Measurements from ENCODE around the gene L3MBTL2. TPM values are rescaled to one million over a fixed set of nuclear protein-coding genes. Genes with fewer than 3 reads are reported as not detected.

The L3MBTL2 gene
- total RNA-seq, 1 donor from 2014 or later, result 20.1 TPM

- H3K27ac Mint-ChIP-seq (ENCODE audit: unreplicated experiment), result peak overlapping the region; percentile 3
- no peak for DNase-seq (ENCODE audit: low spot score)
- no peak for TF ChIP-seq CTCF (IDR thresholded peaks at IDR 0.05; ENCODE audit: unreplicated experiment)
- H3K27me3 Mint-ChIP-seq (ENCODE audit: unreplicated experiment), result peaks cover 13% of the 10 kb centered on the region
- peaks cover 33% of the 10 kb centered on the region for H3K36me3 Mint-ChIP-seq (ENCODE audit: low read depth, unreplicated experiment)
- H3K9me3 Mint-ChIP-seq (ENCODE audit: unreplicated experiment), result no peaks in the 10 kb centered on the region
- H3K4me3 Mint-ChIP-seq (ENCODE audit: unreplicated experiment), result no peak overlapping the region
- H3K4me1 Mint-ChIP-seq (ENCODE audit: unreplicated experiment), result peaks cover 11% of the 10 kb centered on the region
These were observed 23.5 kb upstream of the L3MBTL2 start for GRCh38 chr22:41181349-41182241.

- H3K9me3 Mint-ChIP-seq (ENCODE audit: unreplicated experiment), result no peaks in the 10 kb centered on the region
- peak overlapping the region; percentile 61 for H3K27ac Mint-ChIP-seq (ENCODE audit: unreplicated experiment)
- H3K36me3 Mint-ChIP-seq (ENCODE audit: low read depth, unreplicated experiment), result peaks cover 8% of the 10 kb centered on the region
- H3K4me1 Mint-ChIP-seq (ENCODE audit: unreplicated experiment), result peaks cover 5% of the 10 kb centered on the region
- no peak overlapping the region for H3K4me3 Mint-ChIP-seq (ENCODE audit: unreplicated experiment)
- no peak for DNase-seq (ENCODE audit: low spot score)
- H3K27me3 Mint-ChIP-seq (ENCODE audit: unreplicated experiment), result peaks cover 4% of the 10 kb centered on the region
- no peak for TF ChIP-seq CTCF (IDR thresholded peaks at IDR 0.05; ENCODE audit: unreplicated experiment)
These were observed 20.4 kb upstream of the L3MBTL2 start for GRCh38 chr22:41184679-41185078.

GRCh38 chr22:41191467-41191866, 13.6 kb upstream of the L3MBTL2 start:
- no peak for TF ChIP-seq CTCF (IDR thresholded peaks at IDR 0.05; ENCODE audit: unreplicated experiment)
- Mint-ChIP-seq H3K4me3 (ENCODE audit: unreplicated experiment) (no peak overlapping the region), H3K27me3 (ENCODE audit: unreplicated experiment) (peaks cover 5% of the 10 kb centered on the region), H3K9me3 (ENCODE audit: unreplicated experiment) (no peaks in the 10 kb centered on the region), H3K27ac (ENCODE audit: unreplicated experiment) (no peak overlapping the region), H3K4me1 (ENCODE audit: unreplicated experiment) (no peaks in the 10 kb centered on the region), H3K36me3 (ENCODE audit: low read depth, unreplicated experiment) (peaks cover 3% of the 10 kb centered on the region)
- DNase-seq (ENCODE audit: low spot score), result no peak

GRCh38 chr22:41193829-41194228, 11.3 kb upstream of the L3MBTL2 start:
- DNase-seq (ENCODE audit: low spot score), result no peak
- Mint-ChIP-seq H3K27me3 (ENCODE audit: unreplicated experiment) (peaks cover 4% of the 10 kb centered on the region), H3K4me1 (ENCODE audit: unreplicated experiment) (peaks cover 3% of the 10 kb centered on the region), H3K4me3 (ENCODE audit: unreplicated experiment) (no peak overlapping the region), H3K36me3 (ENCODE audit: low read depth, unreplicated experiment) (peaks cover 3% of the 10 kb centered on the region), H3K9me3 (ENCODE audit: unreplicated experiment) (no peaks in the 10 kb centered on the region), H3K27ac (ENCODE audit: unreplicated experiment) (no peak overlapping the region)
- TF ChIP-seq CTCF (IDR thresholded peaks at IDR 0.05; ENCODE audit: unreplicated experiment), result no peak

All from endothelial cell (in vitro differentiated cells).